Measurements from ENCODE around the gene P3H2.

P3H2 gene

DNA sequence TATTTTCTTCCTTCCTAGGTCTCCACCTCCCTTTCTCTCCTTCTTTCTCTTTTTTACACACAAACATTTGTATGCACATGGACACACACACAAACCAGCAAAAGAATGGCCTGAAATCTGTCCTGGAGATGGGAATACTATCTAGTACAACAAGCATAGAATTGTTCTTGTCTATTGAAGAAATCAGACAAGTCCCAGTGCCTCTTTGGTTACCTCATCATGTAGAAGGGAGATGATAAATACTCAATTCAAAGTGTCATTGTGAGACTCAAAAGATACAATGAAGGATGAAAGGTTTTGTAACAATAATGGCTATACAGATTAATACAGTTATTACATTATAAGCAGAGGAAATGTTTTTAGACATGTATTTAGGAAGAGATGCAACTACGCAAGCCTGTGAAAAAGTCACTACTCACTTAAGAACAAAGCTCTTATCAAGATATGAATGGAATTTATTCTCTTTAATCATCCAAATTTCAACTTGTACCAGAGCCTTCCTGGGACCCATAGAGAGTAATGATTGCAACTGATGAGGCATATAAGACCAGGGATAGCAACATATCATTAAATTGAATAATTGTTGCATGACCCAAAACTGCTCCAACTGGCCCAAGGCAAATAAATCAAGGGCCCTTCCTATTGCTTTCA is 43.2 kb downstream of the P3H2 start:
- Histone ChIP-seq H4K20me1 (ENCODE audit: insufficient read depth) (no peaks in the 10 kb centered on the region), H3K27me3 (ENCODE audit: insufficient read depth, low read depth) (no peaks in the 10 kb centered on the region), H3K4me3 (IDR thresholded peaks at IDR 0.05; ENCODE audit: insufficient read depth, low read depth, low read length) (no peak overlapping the region), H3K27ac (no peak overlapping the region), H3K4me2 (no peak overlapping the region), H3K4me1 (ENCODE audit: low read depth, poor library complexity, severe bottlenecking) (no peaks in the 10 kb centered on the region), H3K9ac (no peak overlapping the region), H3K36me3 (ENCODE audit: insufficient read depth) (no peaks in the 10 kb centered on the region), H2AFZ (ENCODE audit: low read depth) (no peak overlapping the region), H3K79me2 (ENCODE audit: insufficient read depth, low read depth) (no peaks in the 10 kb centered on the region)
- TF ChIP-seq, protein P1, sequence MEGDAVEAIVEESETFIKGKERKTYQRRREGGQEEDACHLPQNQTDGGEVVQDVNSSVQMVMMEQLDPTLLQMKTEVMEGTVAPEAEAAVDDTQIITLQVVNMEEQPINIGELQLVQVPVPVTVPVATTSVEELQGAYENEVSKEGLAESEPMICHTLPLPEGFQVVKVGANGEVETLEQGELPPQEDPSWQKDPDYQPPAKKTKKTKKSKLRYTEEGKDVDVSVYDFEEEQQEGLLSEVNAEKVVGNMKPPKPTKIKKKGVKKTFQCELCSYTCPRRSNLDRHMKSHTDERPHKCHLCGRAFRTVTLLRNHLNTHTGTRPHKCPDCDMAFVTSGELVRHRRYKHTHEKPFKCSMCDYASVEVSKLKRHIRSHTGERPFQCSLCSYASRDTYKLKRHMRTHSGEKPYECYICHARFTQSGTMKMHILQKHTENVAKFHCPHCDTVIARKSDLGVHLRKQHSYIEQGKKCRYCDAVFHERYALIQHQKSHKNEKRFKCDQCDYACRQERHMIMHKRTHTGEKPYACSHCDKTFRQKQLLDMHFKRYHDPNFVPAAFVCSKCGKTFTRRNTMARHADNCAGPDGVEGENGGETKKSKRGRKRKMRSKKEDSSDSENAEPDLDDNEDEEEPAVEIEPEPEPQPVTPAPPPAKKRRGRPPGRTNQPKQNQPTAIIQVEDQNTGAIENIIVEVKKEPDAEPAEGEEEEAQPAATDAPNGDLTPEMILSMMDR (conservative IDR thresholded peaks at IDR 0.05; ENCODE audit: low read depth, low read length) = no peak

DNA sequence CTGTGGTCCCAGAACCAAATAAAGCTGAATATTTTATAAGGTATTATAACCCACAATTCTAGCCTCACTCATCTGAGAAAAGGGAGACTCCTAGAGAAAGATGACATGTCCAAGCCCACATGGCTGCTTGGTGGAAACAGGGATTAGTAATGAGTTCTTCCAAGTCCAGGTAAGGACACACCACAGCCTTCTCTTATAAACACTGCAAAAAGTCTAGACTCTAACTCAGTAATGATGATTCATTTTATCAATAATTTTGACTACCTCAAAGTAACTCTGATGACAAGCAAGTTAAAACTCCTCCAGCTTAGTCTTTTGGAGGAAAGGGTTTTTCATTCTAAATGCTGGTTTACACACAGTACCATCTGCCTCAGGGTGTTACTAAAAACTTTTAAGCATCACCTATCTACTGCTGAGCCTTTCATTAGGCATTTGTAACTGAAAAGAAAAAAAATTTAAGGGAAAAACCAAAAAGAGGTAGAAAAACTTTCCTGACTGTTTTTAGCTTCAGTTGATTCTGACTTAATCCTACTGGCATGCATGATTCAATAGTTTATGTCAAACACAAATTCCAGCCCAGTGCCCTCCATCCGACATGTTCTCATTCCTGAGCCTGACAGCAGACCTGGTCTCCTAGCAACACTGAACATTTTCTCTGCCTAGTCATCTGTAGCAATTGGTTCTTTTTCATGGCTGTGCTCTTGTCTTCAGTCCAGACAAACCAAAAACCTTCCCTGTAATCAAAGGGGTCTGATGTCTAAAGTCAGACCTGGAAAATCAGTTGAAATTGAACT is 43.9 kb downstream of the P3H2 start:
- Histone ChIP-seq H3K4me1 (ENCODE audit: low read depth, poor library complexity, severe bottlenecking) (no peaks in the 10 kb centered on the region), H4K20me1 (ENCODE audit: insufficient read depth) (no peaks in the 10 kb centered on the region), H3K36me3 (ENCODE audit: insufficient read depth) (no peaks in the 10 kb centered on the region), H3K27ac (no peak overlapping the region), H3K9ac (no peak overlapping the region), H3K79me2 (ENCODE audit: insufficient read depth, low read depth) (no peaks in the 10 kb centered on the region), H2AFZ (ENCODE audit: low read depth) (no peak overlapping the region), H3K4me3 (IDR thresholded peaks at IDR 0.05; ENCODE audit: insufficient read depth, low read depth, low read length) (no peak overlapping the region), H3K27me3 (ENCODE audit: insufficient read depth, low read depth) (no peaks in the 10 kb centered on the region), H3K4me2 (no peak overlapping the region)
- TF ChIP-seq, protein P1 (conservative IDR thresholded peaks at IDR 0.05; ENCODE audit: low read depth, low read length) = no peak

DNA sequence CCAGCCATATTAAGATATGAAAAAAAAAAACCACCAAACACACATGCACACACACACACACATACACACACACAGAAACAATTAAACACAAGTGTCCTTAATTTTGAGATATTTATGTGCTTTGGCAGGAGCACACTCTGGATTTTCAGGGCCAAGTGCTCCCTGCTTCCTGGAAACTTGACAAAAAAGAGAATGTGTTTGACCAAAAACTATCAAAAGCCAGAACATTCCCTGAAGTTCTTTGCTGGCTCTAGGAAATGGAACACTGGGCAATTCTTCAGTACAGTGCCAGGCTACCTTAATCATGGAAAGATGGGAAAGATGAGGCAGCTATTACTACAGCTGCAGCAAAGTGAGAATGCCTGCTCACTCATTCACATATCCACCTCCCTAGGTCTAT is 44.6 kb downstream of the P3H2 start:
- Histone ChIP-seq H3K4me3 (IDR thresholded peaks at IDR 0.05; ENCODE audit: insufficient read depth, low read depth, low read length) (no peak overlapping the region), H3K9ac (no peak overlapping the region), H3K79me2 (ENCODE audit: insufficient read depth, low read depth) (no peaks in the 10 kb centered on the region), H3K4me2 (no peak overlapping the region), H3K4me1 (ENCODE audit: low read depth, poor library complexity, severe bottlenecking) (no peaks in the 10 kb centered on the region), H3K27ac (no peak overlapping the region), H2AFZ (ENCODE audit: low read depth) (no peak overlapping the region), H3K36me3 (ENCODE audit: insufficient read depth) (no peaks in the 10 kb centered on the region), H3K27me3 (ENCODE audit: insufficient read depth, low read depth) (no peaks in the 10 kb centered on the region), H4K20me1 (ENCODE audit: insufficient read depth) (no peaks in the 10 kb centered on the region)
- TF ChIP-seq, protein P1 (conservative IDR thresholded peaks at IDR 0.05; ENCODE audit: low read depth, low read length) = no peak

DNA sequence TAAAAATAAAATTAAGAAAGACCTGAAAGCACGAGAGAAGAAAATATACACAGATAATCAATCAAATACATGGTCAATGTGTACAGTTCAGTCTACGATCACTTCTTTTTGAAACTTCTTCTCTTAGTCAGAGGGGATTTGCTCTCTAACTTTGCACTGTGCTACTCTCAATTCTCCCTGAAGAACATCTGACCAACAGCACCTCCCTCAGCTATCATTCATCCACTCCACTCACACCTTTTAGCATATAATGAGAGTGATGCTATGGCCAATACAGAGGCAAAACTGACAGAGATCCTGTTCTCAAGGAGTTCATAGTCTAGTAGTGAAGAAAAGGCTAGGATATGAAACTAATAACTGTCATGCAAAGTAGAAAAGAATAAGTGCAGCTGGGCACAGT is 45.9 kb downstream of the P3H2 start:
- Histone ChIP-seq H4K20me1 (ENCODE audit: insufficient read depth) (no peaks in the 10 kb centered on the region), H2AFZ (ENCODE audit: low read depth) (no peak overlapping the region), H3K9ac (no peak overlapping the region), H3K4me3 (IDR thresholded peaks at IDR 0.05; ENCODE audit: insufficient read depth, low read depth, low read length) (no peak overlapping the region), H3K27ac (no peak overlapping the region), H3K4me1 (ENCODE audit: low read depth, poor library complexity, severe bottlenecking) (no peaks in the 10 kb centered on the region), H3K27me3 (ENCODE audit: insufficient read depth, low read depth) (no peaks in the 10 kb centered on the region), H3K36me3 (ENCODE audit: insufficient read depth) (no peaks in the 10 kb centered on the region), H3K79me2 (ENCODE audit: insufficient read depth, low read depth) (no peaks in the 10 kb centered on the region), H3K4me2 (no peak overlapping the region)
- TF ChIP-seq, protein P1 (conservative IDR thresholded peaks at IDR 0.05; ENCODE audit: low read depth, low read length) = no peak

All from KMS-11 (cell line).